Endothelial cell of umbilical vein (primary cell): Measurements from ENCODE around the gene SNRNP200.

Experiments
- EZH2 ChIP-seq: IDR thresholded peaks from 2 replicates; pipeline ENCODE4 v1.6.1; 2012; ENCODE audit warnings: borderline replicate concordance, low read depth, mild to moderate bottlenecking, moderate library complexity, low read length, inconsistent platforms; ENCODE audit not compliant: severe bottlenecking
- FOS ChIP-seq: IDR thresholded peaks from 2 replicates; pipeline ENCODE4 v1.6.1; 2011; ENCODE audit warnings: mild to moderate bottlenecking, low read length, moderate library complexity, borderline replicate concordance; ENCODE audit not compliant: insufficient read depth
- GATA2 ChIP-seq: IDR thresholded peaks from 2 replicates; pipeline ENCODE4 v1.7.0; 2011; ENCODE audit warnings: low read depth, mild to moderate bottlenecking, moderate library complexity, mixed read lengths, low read length; ENCODE audit not compliant: insufficient read length, insufficient read depth
- JUN ChIP-seq: IDR thresholded peaks from 2 replicates; pipeline ENCODE4 v1.6.1; 2011; ENCODE audit warnings: borderline replicate concordance, low read depth; ENCODE audit not compliant: insufficient read length, insufficient read depth
- MYC ChIP-seq: IDR thresholded peaks from one replicate; pipeline ENCODE4 v1.6.1; 2011; ENCODE audit warnings: mild to moderate bottlenecking, low read depth, low read length
- POLR2A ChIP-seq: IDR thresholded peaks from 2 replicates; pipeline ENCODE4 v1.6.1; 2012; ENCODE audit warnings: low read depth, mild to moderate bottlenecking, control low read depth, low read length
- POLR2AphosphoS5 ChIP-seq: IDR thresholded peaks from 2 replicates; pipeline ENCODE4 v1.6.1; 2012; ENCODE audit warnings: low read depth, mild to moderate bottlenecking, control low read depth, low read length, moderate library complexity; ENCODE audit not compliant: insufficient read depth
- TF ChIP-seq, protein P1 (sequence below), 2 donors: IDR thresholded peaks; 1 replicate in 1 of 2; 2 replicates in 1 of 2; pipeline ENCODE4 v1.5.1; 2011; ENCODE audit warnings: low read length in 2 of 2, mild to moderate bottlenecking in 2 of 2, moderate library complexity in 2 of 2, control low read depth in 1 of 2, inconsistent platforms in 1 of 2, low read depth in 1 of 2; ENCODE audit not compliant: insufficient read depth in 1 of 2; ENCODE audit errors: extremely low read depth in 1 of 2
- TF ChIP-seq, protein P2 (sequence below): IDR thresholded peaks from 2 replicates; pipeline ENCODE4 v1.6.1; 2011; ENCODE audit not compliant: insufficient read depth, insufficient read length

DNA sequence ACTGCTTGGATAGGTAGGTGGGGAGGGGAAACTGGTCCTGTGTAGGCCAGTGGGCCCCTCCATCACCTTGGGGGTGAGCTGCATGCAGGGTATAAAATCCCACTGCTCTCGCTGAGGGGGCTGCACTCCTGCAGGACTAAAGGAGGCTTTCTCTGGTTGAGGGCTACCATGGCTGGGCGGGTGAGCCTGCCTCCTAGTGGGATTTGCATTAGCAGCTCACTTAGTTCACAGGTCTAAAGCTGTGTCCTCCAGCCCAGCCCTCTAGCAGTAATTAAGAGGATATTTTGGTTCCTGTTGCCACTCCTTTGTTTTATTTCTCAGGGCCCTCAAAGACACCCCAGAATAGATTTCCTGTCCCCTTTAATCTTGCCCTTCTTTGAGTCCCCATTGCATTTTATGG, 64.1 kb downstream of the SNRNP200 start:
- TF ChIP-seq, protein P1, sequence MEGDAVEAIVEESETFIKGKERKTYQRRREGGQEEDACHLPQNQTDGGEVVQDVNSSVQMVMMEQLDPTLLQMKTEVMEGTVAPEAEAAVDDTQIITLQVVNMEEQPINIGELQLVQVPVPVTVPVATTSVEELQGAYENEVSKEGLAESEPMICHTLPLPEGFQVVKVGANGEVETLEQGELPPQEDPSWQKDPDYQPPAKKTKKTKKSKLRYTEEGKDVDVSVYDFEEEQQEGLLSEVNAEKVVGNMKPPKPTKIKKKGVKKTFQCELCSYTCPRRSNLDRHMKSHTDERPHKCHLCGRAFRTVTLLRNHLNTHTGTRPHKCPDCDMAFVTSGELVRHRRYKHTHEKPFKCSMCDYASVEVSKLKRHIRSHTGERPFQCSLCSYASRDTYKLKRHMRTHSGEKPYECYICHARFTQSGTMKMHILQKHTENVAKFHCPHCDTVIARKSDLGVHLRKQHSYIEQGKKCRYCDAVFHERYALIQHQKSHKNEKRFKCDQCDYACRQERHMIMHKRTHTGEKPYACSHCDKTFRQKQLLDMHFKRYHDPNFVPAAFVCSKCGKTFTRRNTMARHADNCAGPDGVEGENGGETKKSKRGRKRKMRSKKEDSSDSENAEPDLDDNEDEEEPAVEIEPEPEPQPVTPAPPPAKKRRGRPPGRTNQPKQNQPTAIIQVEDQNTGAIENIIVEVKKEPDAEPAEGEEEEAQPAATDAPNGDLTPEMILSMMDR (IDR thresholded peaks at IDR 0.05; ENCODE audit: extremely low read depth in 1 of 2, insufficient read depth in 1 of 2, low read depth in 1 of 2, low read length in 2 of 2) = no peak
- TF ChIP-seq POLR2AphosphoS5 = no peak
- no peak for TF ChIP-seq GATA2
- TF ChIP-seq POLR2A = no peak
- TF ChIP-seq, protein P2, sequence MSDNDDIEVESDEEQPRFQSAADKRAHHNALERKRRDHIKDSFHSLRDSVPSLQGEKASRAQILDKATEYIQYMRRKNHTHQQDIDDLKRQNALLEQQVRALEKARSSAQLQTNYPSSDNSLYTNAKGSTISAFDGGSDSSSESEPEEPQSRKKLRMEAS = no peak
- TF ChIP-seq EZH2 = no peak
- no peak for TF ChIP-seq JUN
- TF ChIP-seq MYC = no peak
- no peak for TF ChIP-seq FOS
